ENCODE results near the gene ABLIM3.

The ABLIM3 gene

GRCh38 chr5:149138182-149138923 lies 2.9 kb upstream of the ABLIM3 start:
- no peak for DNase-seq (ENCODE audit: low read depth in 1 of 2, low spot score in 1 of 2)
- TF ChIP-seq SPI1 (IDR thresholded peaks at IDR 0.05; ENCODE audit: borderline replicate concordance, low read depth) = no peak
- no peak for TF ChIP-seq POLR2AphosphoS5 (IDR thresholded peaks at IDR 0.05; ENCODE audit: low read depth)
- no peak for TF ChIP-seq GABPA (IDR thresholded peaks at IDR 0.05; ENCODE audit: low read depth)
- TF ChIP-seq CTCF (IDR thresholded peaks at IDR 0.05; ENCODE audit: insufficient read depth, low read length) = no peak
- no peak for TF ChIP-seq REST (IDR thresholded peaks at IDR 0.05; ENCODE audit: insufficient replicate concordance, low read depth)
- Histone ChIP-seq H3K27me3 (ENCODE audit: insufficient read depth, poor library complexity, severe bottlenecking) (peaks cover 16% of the 10 kb centered on the region), H3K4me3 (replicated peaks; ENCODE audit: insufficient read depth, low read length) (no peak overlapping the region), H3K27ac (replicated peaks) (no peak overlapping the region)

GRCh38 chr5:149140197-149141002 lies 893 bp upstream of the ABLIM3 start:
- Histone ChIP-seq H3K4me3 (replicated peaks; ENCODE audit: insufficient read depth, low read length) (no peak overlapping the region), H3K27me3 (ENCODE audit: insufficient read depth, poor library complexity, severe bottlenecking) (peaks cover 16% of the 10 kb centered on the region), H3K27ac (replicated peaks) (no peak overlapping the region)
- no peak for DNase-seq (ENCODE audit: low read depth in 1 of 2, low spot score in 1 of 2)
- TF ChIP-seq GABPA (IDR thresholded peaks at IDR 0.05; ENCODE audit: low read depth) (no peak), REST (IDR thresholded peaks at IDR 0.05; ENCODE audit: insufficient replicate concordance, low read depth) (no peak), POLR2AphosphoS5 (IDR thresholded peaks at IDR 0.05; ENCODE audit: low read depth) (no peak), CTCF (IDR thresholded peaks at IDR 0.05; ENCODE audit: insufficient read depth, low read length) (no peak), SPI1 (IDR thresholded peaks at IDR 0.05; ENCODE audit: borderline replicate concordance, low read depth) (no peak)

- H3K27ac ChIP-seq (replicated peaks) = no peak overlapping the region
- no peak for TF ChIP-seq REST (IDR thresholded peaks at IDR 0.05; ENCODE audit: insufficient replicate concordance, low read depth)
- no peak for TF ChIP-seq POLR2AphosphoS5 (IDR thresholded peaks at IDR 0.05; ENCODE audit: low read depth)
- no peak for TF ChIP-seq CTCF (IDR thresholded peaks at IDR 0.05; ENCODE audit: insufficient read depth, low read length)
- no peak for TF ChIP-seq GABPA (IDR thresholded peaks at IDR 0.05; ENCODE audit: low read depth)
- no peak for TF ChIP-seq SPI1 (IDR thresholded peaks at IDR 0.05; ENCODE audit: borderline replicate concordance, low read depth)
- H3K4me3 ChIP-seq (replicated peaks; ENCODE audit: insufficient read depth, low read length) = peak overlapping the region; percentile 42; the same call in 1 of the 2 replicates
- no peak for DNase-seq (ENCODE audit: low read depth in 1 of 2, low spot score in 1 of 2)
- H3K27me3 ChIP-seq (ENCODE audit: insufficient read depth, poor library complexity, severe bottlenecking) = peaks cover 12% of the 10 kb centered on the region
Observed at GRCh38 chr5:149141957-149142851, 911 bp downstream of the ABLIM3 start.
